AG04450 (cell line): Measurements from ENCODE around the gene SEPTIN10. TPM values are rescaled to one million over a fixed set of nuclear protein-coding genes. Genes with fewer than 3 reads are reported as not detected.

Source experiments
- CTCF ChIA-PET: fragments of 300-600, 350-600 bp; formaldehyde crosslinking; extraction: SDS; loops from one replicate; lab custom pipeline; 2022; ENCODE audit warnings: antibody characterized with exemption, inconsistent platforms; lab: Charles Lee
- POLR2A ChIA-PET: fragments of 350-600 bp; formaldehyde crosslinking; extraction: SDS; loops from one replicate; lab custom pipeline; 2021; ENCODE audit warnings: antibody characterized with exemption, inconsistent platforms; lab: Yijun Ruan, JAX
- DNase-seq: peaks from one replicate; pipeline ENCODE4 v3.0.0-alpha.2; 2011; ENCODE audit warnings: low read depth, low spot score
- H3K27ac ChIP-seq: one replicate; pipeline ENCODE4 v1.5.1; 2012; ENCODE audit warnings: low read depth, low read length, control low read depth
- H3K27me3 ChIP-seq: one replicate; pipeline ENCODE4 v1.6.0; 2012; ENCODE audit warnings: low read length; ENCODE audit not compliant: control insufficient read depth, insufficient read depth
- H3K4me3 ChIP-seq: 2 replicates; pipeline ENCODE4 v1.5.1; 2011; ENCODE audit warnings: mild to moderate bottlenecking, low read depth, low read length, control low read depth
- H3K9me3 ChIP-seq: 2 replicates; pipeline ENCODE4 v1.5.1; 2012; ENCODE audit warnings: low read length; ENCODE audit not compliant: control insufficient read depth, insufficient read depth
- CTCF ChIP-seq: IDR thresholded peaks from 2 replicates; pipeline ENCODE4 v1.5.1; 2011; ENCODE audit warnings: low read depth, low read length, control low read depth, inconsistent platforms
- polyA plus RNA-seq: library from polyadenylated mRNA; depleted of rRNA; stranded (reverse); fragments of >200 nt; gene quantifications from 2 replicates; pipeline ENCODE4 v1.2.3, GENCODE V29; 2011

Gene SEPTIN10
- polyA plus RNA-seq, 1 experiment: 105 TPM

GRCh38 chr2:109638795-109639194 lies 25.0 kb upstream of the SEPTIN10 start:
- DNase-seq: no peak

DNA sequence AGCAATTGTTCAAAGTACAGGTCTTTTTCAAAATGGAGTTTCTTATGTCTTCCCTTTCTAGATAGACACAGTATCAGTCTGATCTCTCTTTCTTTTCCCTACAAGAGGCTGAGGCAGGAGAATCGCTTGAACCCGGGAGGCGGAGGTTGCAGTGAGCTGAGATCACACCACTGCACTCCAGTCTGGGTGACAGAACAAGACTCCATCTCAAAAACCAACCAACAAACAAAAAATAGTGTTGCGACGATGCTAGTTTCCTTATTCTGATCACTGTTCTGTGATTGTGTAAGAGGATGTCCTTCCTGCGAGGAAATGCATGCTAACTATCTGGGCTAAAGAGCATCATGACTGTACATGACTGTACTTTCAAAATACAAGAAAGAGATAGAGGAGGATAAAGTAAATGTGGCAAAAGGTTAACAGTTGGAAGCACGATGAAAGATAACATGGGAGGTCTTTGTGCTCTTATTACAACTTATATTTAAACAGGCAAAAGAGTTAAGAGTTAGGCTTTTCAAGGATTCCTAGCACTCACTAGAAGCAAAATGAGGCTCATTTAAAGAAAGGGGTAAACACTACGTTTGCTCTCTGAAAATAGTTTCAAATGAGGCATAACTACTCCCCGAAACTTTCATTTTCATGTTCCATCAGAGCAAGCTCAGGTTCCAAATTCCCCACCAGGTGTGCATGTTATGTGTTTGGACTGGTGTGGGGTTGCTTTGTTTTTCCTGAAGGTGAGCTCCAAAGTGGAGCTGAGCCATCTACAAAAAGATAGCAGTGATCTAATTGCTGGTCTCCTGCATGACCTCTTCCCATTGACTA lies 24.2 kb upstream of the SEPTIN10 start:
- no peaks in the 10 kb centered on the region for H3K9me3 ChIP-seq
- TF ChIP-seq CTCF: no peak
- H3K27ac ChIP-seq: no peak overlapping the region
- CTCF ChIA-PET: no interaction called here
- POLR2A ChIA-PET: no interaction called here
- no peak overlapping the region for H3K4me3 ChIP-seq
- DNase-seq: no peak
- no peaks in the 10 kb centered on the region for H3K27me3 ChIP-seq

More at GRCh38 chr2:109638795-109639194, 25.0 kb upstream of the SEPTIN10 start:
- no peaks in the 10 kb centered on the region for H3K9me3 ChIP-seq
- TF ChIP-seq CTCF: no peak
- no peak overlapping the region for H3K4me3 ChIP-seq
- POLR2A ChIA-PET: no interaction called here
- no peaks in the 10 kb centered on the region for H3K27me3 ChIP-seq
- no peak overlapping the region for H3K27ac ChIP-seq
- CTCF ChIA-PET: no interaction called here

DNA sequence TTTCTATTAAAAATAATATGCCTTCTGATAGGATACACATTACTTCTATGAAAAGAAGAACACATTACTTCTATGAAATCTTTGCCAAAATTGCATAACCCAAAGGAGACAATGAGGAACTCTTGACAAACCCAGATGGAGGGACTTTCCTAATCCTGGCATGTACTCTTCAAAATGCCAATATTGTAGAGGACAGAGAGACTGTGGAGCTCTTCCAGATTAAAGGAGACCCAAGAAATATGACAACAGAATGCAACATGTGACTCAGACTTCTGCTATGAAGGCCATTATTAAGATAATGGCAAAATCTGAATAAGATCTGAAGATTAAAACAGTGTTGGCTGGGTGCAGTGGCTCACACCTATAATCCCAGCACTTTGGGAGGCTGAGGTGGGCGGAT lies 22.6 kb upstream of the SEPTIN10 start:
- H3K9me3 ChIP-seq: no peaks in the 10 kb centered on the region
- CTCF ChIA-PET: no interaction called here

DNA sequence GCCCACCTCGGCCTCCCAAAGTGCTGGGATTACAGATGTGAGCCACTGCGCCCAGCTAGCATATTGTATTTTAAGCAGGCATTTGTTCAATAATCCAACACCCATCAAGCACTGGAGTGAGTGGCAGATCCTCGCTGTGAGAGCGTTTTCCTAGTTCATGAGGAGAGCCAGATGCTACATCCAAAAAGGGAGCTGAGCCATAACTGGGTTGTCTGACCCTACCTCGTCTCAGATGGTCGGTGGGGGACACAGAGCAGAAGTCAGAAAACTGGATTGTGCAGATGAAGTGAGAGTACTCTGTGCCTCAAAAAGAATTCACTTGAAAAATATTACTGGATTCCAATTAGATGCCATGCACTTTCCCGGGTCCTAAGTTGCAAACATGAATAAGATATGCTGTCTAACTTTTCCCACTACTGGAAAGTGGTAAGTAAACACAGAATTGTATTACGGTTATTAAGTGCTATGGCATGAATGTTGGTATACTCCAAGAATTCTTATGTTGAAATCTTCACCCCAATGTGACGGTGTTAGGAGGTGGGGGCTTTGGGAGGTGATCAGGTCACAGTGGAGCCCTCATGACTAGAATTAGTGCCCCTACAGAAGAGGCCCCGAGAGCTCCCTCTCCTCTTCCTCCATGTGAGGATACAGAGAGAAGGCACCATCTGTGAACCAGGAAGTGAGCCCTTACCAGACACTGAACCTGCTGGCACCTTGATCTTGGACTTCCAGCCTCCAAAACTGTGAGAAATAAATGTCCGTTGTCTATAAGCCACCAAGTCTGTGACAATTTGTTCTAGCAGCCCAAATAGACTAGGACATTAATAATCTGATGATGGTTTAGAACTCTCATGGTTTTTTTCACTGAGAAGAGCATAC lies 21.9 kb upstream of the SEPTIN10 start:
- Histone ChIP-seq H3K4me3 (no peak overlapping the region), H3K9me3 (no peaks in the 10 kb centered on the region), H3K27ac (no peak overlapping the region), H3K27me3 (no peaks in the 10 kb centered on the region)
- ChIA-PET CTCF (no interaction called here), POLR2A (no interaction called here)
- no peak for TF ChIP-seq CTCF
- DNase-seq: no peak

More for the DNA sequence above, 22.6 kb upstream of the SEPTIN10 start:
- Histone ChIP-seq H3K4me3 (no peak overlapping the region), H3K27ac (no peak overlapping the region), H3K27me3 (no peaks in the 10 kb centered on the region)
- DNase-seq: no peak
- no peak for TF ChIP-seq CTCF
- POLR2A ChIA-PET: no interaction called here
